Neural crest cell (in vitro differentiated cells): ENCODE results near the gene CCNY. TPM values are rescaled to one million over a fixed set of nuclear protein-coding genes. Genes with fewer than 3 reads are reported as not detected.

Source experiments
- DNase-seq: peaks from one replicate; pipeline ENCODE4 v3.0.0; 2021; ENCODE audit warnings: low read depth, mixed read lengths, low spot score
- H3K27ac Mint-ChIP-seq: one replicate; pipeline ENCODE4 v1.8.0; 2021; ENCODE audit warnings: mild to moderate bottlenecking, mixed read lengths; ENCODE audit not compliant: unreplicated experiment
- H3K27me3 Mint-ChIP-seq: 2 replicates; pipeline ENCODE4 v1.8.0; 2021; ENCODE audit warnings: low read depth, mild to moderate bottlenecking, mixed read lengths
- H3K36me3 Mint-ChIP-seq: 2 replicates; pipeline ENCODE4 v1.8.0; 2021; ENCODE audit warnings: low read depth, mild to moderate bottlenecking, mixed read lengths
- H3K4me1 Mint-ChIP-seq: 2 replicates; pipeline ENCODE4 v1.8.0; 2021; ENCODE audit warnings: mixed read lengths
- H3K4me3 Mint-ChIP-seq: one replicate; pipeline ENCODE4 v1.8.0; 2021; ENCODE audit warnings: mild to moderate bottlenecking, mixed read lengths
- H3K9me3 Mint-ChIP-seq: 2 replicates; pipeline ENCODE4 v1.8.0; 2021; ENCODE audit warnings: mixed read lengths
- CTCF ChIP-seq: fragments of 200-600 bp; sonication (generic); conservative IDR thresholded peaks from 2 replicates; pipeline ENCODE4 v1.5.0; 2021; ENCODE audit warnings: antibody characterized with exemption, mild to moderate bottlenecking
- total RNA-seq: library from RNA; stranded (reverse); gene quantifications from 2 replicates; pipeline ENCODE4 v1.2.1, GENCODE V29; 2021

The CCNY gene
- total RNA-seq, 1 donor from 2014 or later = 57.0 TPM

GRCh38 chr10:35391954-35392262 lies 55.6 kb downstream of the CCNY start:
- no peak for DNase-seq
- Mint-ChIP-seq H3K27me3 (no peaks in the 10 kb centered on the region), H3K9me3 (peaks cover 17% of the 10 kb centered on the region), H3K4me1 (peaks cover 55% of the 10 kb centered on the region), H3K36me3 (peaks cover 8% of the 10 kb centered on the region), H3K27ac (no peak overlapping the region), H3K4me3 (no peak overlapping the region)
- no peak for TF ChIP-seq CTCF

- Mint-ChIP-seq H3K4me3 (no peak overlapping the region), H3K9me3 (peaks cover 17% of the 10 kb centered on the region), H3K27ac (no peak overlapping the region), H3K27me3 (no peaks in the 10 kb centered on the region), H3K36me3 (peaks cover 8% of the 10 kb centered on the region), H3K4me1 (peaks cover 54% of the 10 kb centered on the region)
- DNase-seq = no peak
- TF ChIP-seq CTCF = no peak
Observed at GRCh38 chr10:35392482-35393228, 56.3 kb downstream of the CCNY start.

- H3K4me1 Mint-ChIP-seq = peaks cover 59% of the 10 kb centered on the region
- no peak overlapping the region for H3K27ac Mint-ChIP-seq
- H3K36me3 Mint-ChIP-seq = peaks cover 8% of the 10 kb centered on the region
- peaks cover 12% of the 10 kb centered on the region for H3K9me3 Mint-ChIP-seq
- no peak for DNase-seq
- H3K27me3 Mint-ChIP-seq = no peaks in the 10 kb centered on the region
- H3K4me3 Mint-ChIP-seq = no peak overlapping the region
- no peak for TF ChIP-seq CTCF
Observed at GRCh38 chr10:35394411-35394851, 58.1 kb downstream of the CCNY start.

- Mint-ChIP-seq H3K4me1 (peaks cover 64% of the 10 kb centered on the region), H3K36me3 (peaks cover 5% of the 10 kb centered on the region), H3K4me3 (no peak overlapping the region), H3K27ac (no peak overlapping the region), H3K27me3 (no peaks in the 10 kb centered on the region), H3K9me3 (peaks cover 9% of the 10 kb centered on the region)
- DNase-seq = no peak
- no peak for TF ChIP-seq CTCF
Observed at GRCh38 chr10:35394934-35395333, 58.6 kb downstream of the CCNY start.

- TF ChIP-seq CTCF = no peak
- H3K4me1 Mint-ChIP-seq = peaks cover 59% of the 10 kb centered on the region
- H3K9me3 Mint-ChIP-seq = peaks cover under 1% of the 10 kb centered on the region
- H3K4me3 Mint-ChIP-seq = no peak overlapping the region
- no peak for DNase-seq
- H3K36me3 Mint-ChIP-seq = no peaks in the 10 kb centered on the region
- no peaks in the 10 kb centered on the region for H3K27me3 Mint-ChIP-seq
- no peak overlapping the region for H3K27ac Mint-ChIP-seq
Observed at GRCh38 chr10:35396560-35397434, 60.5 kb downstream of the CCNY start.
